Bone marrow (tissue), 2 donors: ENCODE results near the gene TNFAIP3.
"Not testable (repeated sequence)": the region's sequence is repeated elsewhere in the genome, so short reads cannot be mapped to it uniquely, and the experiment has no call there.

ENCODE experiments used
- DNase-seq, 2 donors: peaks; one replicate each; lab custom pipeline; 2025; lab: John Stamatoyannopoulos, UW

TNFAIP3 gene

GRCh38 chr6:137844773-137845172 is 22.3 kb upstream of the TNFAIP3 start:
- DNase-seq: not testable (repeated sequence)

- DNase-seq: no peak
These were observed 21.6 kb upstream of the TNFAIP3 start for GRCh38 chr6:137845460-137845859.

- DNase-seq: no peak
These were observed 20.8 kb upstream of the TNFAIP3 start for GRCh38 chr6:137846274-137846673.

- DNase-seq: peak; percentile 49 to 87
These were observed 20.2 kb upstream of the TNFAIP3 start for GRCh38 chr6:137846772-137847313.

GRCh38 chr6:137847748-137848147 is 19.3 kb upstream of the TNFAIP3 start:
- DNase-seq: no peak

- no peak for DNase-seq
These were observed 18.4 kb upstream of the TNFAIP3 start for GRCh38 chr6:137848672-137849071.

GRCh38 chr6:137849181-137849980 is 17.7 kb upstream of the TNFAIP3 start:
- DNase-seq: no peak

- DNase-seq: no peak
These were observed 16.9 kb upstream of the TNFAIP3 start for GRCh38 chr6:137849981-137850714.

- DNase-seq: no peak
These were observed 16.1 kb upstream of the TNFAIP3 start for GRCh38 chr6:137850816-137851602.

GRCh38 chr6:137851669-137852068 is 15.4 kb upstream of the TNFAIP3 start:
- no peak for DNase-seq

GRCh38 chr6:137852346-137852745 is 14.7 kb upstream of the TNFAIP3 start:
- DNase-seq: no peak

GRCh38 chr6:137852811-137853210 is 14.2 kb upstream of the TNFAIP3 start:
- DNase-seq: no peak

- DNase-seq: no peak
These were observed 13.4 kb upstream of the TNFAIP3 start for GRCh38 chr6:137853569-137854213.

GRCh38 chr6:137856138-137856898 is 10.7 kb upstream of the TNFAIP3 start:
- no peak for DNase-seq

- DNase-seq: no peak
These were observed 8.0 kb upstream of the TNFAIP3 start for GRCh38 chr6:137859025-137859424.

- no peak for DNase-seq
These were observed 6.6 kb upstream of the TNFAIP3 start for GRCh38 chr6:137860394-137861005.

- DNase-seq: no peak
These were observed 5.3 kb upstream of the TNFAIP3 start for GRCh38 chr6:137861550-137862337.

- DNase-seq: no peak
These were observed 4.5 kb upstream of the TNFAIP3 start for GRCh38 chr6:137862419-137863090.
